ENCODE data around the gene PLEKHG7. TPM values are rescaled to one million over a fixed set of nuclear protein-coding genes. Genes with fewer than 3 reads are reported as not detected.

Gene PLEKHG7
- total and polyA plus RNA-seq, 8 donors = 0.29 to 2.7 (median 0.59) TPM; not detected in 2

- Histone ChIP-seq H3K4me1 (peaks cover 0 to 6% (median 0%) of the 10 kb centered on the region in 4 donors), H3K27ac (no peak overlapping the region), H3K4me3 (no peak overlapping the region), H3K9me3 (peaks cover 0 to 5% (median 2%) of the 10 kb centered on the region in 4 donors), H3K27me3 (no peaks in the 10 kb centered on the region), H3K36me3 (no peaks in the 10 kb centered on the region)
- DNase-seq = no peak
- TF ChIP-seq POLR2AphosphoS5 (IDR thresholded peaks at IDR 0.05) (no peak), POLR2A (IDR thresholded peaks at IDR 0.05) (no peak), EP300 (IDR thresholded peaks at IDR 0.05) (no peak), CTCF (IDR thresholded peaks at IDR 0.05) (no peak)
- intact Hi-C loops (cut with DNase I; ENCODE audit: low total_unique reads) = no loop called here
- 85 to 94% (median 89%) methylated on average over 1 of the region's 1 CpG for WGBS, 5 donors
Observed at GRCh38 chr12:92695577-92695976, 7.2 kb upstream of the PLEKHG7 start.

DNA sequence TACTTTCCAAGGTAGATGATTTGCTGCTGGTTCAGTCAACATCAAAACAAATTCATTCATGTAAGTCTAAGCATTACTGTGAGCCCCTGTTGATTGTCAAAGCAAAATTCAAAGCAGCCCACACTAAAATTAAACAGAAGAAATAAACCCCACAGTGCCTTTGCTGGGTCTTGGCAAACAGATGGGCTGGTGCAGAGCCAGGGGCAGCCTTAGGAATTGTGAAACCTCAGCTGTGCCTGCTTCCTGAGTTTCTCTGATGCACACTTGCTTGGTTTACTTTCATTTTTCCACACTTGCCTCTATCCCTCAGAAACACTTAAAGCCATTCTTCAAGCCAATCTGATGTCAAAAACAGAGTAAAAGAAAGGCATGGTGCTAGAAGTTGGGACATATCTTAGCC lies 6.6 kb upstream of the PLEKHG7 start:
- H3K9me3 ChIP-seq = peaks cover 0 to 5% (median 2%) of the 10 kb centered on the region in 4 donors
- intact Hi-C loops (cut with DNase I; ENCODE audit: low total_unique reads) = no loop called here
- H3K4me1 ChIP-seq = peaks cover 0 to 6% (median 0%) of the 10 kb centered on the region in 4 donors
- no peaks in the 10 kb centered on the region for H3K27me3 ChIP-seq
- H3K4me3 ChIP-seq = no peak overlapping the region
- DNase-seq = peak in 1 of 2 donors; percentile 22
- H3K36me3 ChIP-seq = no peaks in the 10 kb centered on the region
- TF ChIP-seq POLR2A (IDR thresholded peaks at IDR 0.05) (no peak), POLR2AphosphoS5 (IDR thresholded peaks at IDR 0.05) (no peak), CTCF (IDR thresholded peaks at IDR 0.05) (no peak), EP300 (IDR thresholded peaks at IDR 0.05) (no peak)
- no peak overlapping the region for H3K27ac ChIP-seq

DNA sequence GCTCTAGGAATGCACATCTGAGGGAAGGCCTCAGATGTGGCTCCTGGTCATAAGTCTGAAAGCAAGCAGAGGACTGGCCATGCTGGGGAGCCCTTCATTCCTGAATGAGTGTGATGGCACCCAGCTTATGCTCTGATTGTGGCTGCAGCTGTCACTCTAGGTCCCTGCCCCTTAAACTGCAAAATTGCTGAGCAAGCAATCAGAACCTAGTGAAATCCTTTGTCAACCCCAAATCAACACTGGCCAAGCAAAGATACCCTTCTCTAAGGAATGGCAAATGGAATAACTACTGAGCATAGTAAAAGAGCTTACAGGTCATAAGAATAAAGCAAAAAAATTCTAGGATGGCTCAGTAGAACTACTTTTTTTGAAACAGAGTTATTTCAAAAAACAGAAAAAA lies 4.3 kb upstream of the PLEKHG7 start:
- Histone ChIP-seq H3K36me3 (no peaks in the 10 kb centered on the region), H3K4me1 (peaks cover 0 to 6% (median 3%) of the 10 kb centered on the region in 4 donors), H3K27ac (no peak overlapping the region), H3K4me3 (no peak overlapping the region), H3K27me3 (no peaks in the 10 kb centered on the region), H3K9me3 (peaks cover 0 to 5% (median 0%) of the 10 kb centered on the region in 4 donors)
- TF ChIP-seq POLR2AphosphoS5 (IDR thresholded peaks at IDR 0.05) (no peak), EP300 (IDR thresholded peaks at IDR 0.05) (no peak), CTCF (IDR thresholded peaks at IDR 0.05) (no peak), POLR2A (IDR thresholded peaks at IDR 0.05) (no peak)
- no peak for DNase-seq
- intact Hi-C loops (cut with DNase I; ENCODE audit: low total_unique reads) = no loop called here

DNA sequence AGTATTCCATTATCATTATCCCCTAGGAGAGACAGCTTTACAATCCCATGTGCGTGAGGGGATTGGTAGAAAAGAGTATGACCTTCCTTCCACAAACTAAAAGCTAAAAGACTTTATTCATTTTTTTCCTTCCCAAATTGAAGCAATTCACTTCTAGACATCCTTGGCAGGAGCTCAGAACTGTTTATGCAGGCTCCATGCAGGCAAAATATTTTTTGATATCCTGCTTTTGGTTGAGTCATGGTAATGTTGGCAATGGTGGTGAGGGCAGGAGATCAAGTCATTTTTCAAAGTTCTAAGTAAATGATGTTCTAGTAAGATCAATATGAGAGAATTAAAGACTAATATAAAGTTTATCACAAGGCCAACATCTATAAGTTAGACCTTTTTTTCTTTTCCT lies 1.3 kb upstream of the PLEKHG7 start:
- intact Hi-C loops (cut with DNase I; ENCODE audit: low total_unique reads) = no loop called here
- TF ChIP-seq POLR2AphosphoS5 (IDR thresholded peaks at IDR 0.05) (no peak), POLR2A (IDR thresholded peaks at IDR 0.05) (no peak), EP300 (IDR thresholded peaks at IDR 0.05) (no peak)
- H3K9me3 ChIP-seq = peaks cover 0 to 5% (median 0%) of the 10 kb centered on the region in 4 donors
- no peak for DNase-seq
- H3K27me3 ChIP-seq = no peaks in the 10 kb centered on the region
- H3K4me1 ChIP-seq = peaks cover 0 to 6% (median 3%) of the 10 kb centered on the region in 4 donors
- no peak overlapping the region for H3K4me3 ChIP-seq
- 90 to 94% (median 92%) methylated on average over 1 of the region's 1 CpG for WGBS, 5 donors
- no peaks in the 10 kb centered on the region for H3K36me3 ChIP-seq
- no peak overlapping the region for H3K27ac ChIP-seq

- H3K4me3 ChIP-seq = peak overlapping the region in 1 of 4 donors; percentile 34
- 49 to 67% (median 60%) methylated on average over 4 of the region's 4 CpGs for WGBS, 5 donors
- H3K27me3 ChIP-seq = no peaks in the 10 kb centered on the region
- no peaks in the 10 kb centered on the region for H3K36me3 ChIP-seq
- TF ChIP-seq CTCF (IDR thresholded peaks at IDR 0.05) (no peak), EP300 (IDR thresholded peaks at IDR 0.05) (no peak), POLR2AphosphoS5 (IDR thresholded peaks at IDR 0.05) (no peak), POLR2A (IDR thresholded peaks at IDR 0.05) (no peak)
- H3K27ac ChIP-seq = peak overlapping the region in 3 of 5 donors; percentile 73 to 91 (median 86)
- peaks cover 0 to 6% (median 3%) of the 10 kb centered on the region in 4 donors for H3K4me1 ChIP-seq
- intact Hi-C loops (cut with DNase I; ENCODE audit: low total_unique reads) = no loop called here
- no peak for DNase-seq
- no peaks in the 10 kb centered on the region for H3K9me3 ChIP-seq
Observed at GRCh38 chr12:92703786-92704185, 997 bp downstream of the PLEKHG7 start.
